Coronary artery (tissue), 2 donors: Measurements from ENCODE around the gene DCLRE1C.
"Not testable (repeated sequence)": the region's sequence is repeated elsewhere in the genome, so short reads cannot be mapped to it uniquely, and the experiment has no call there.

Source experiments
- DNase-seq: peaks from one replicate; pipeline ENCODE4 v3.0.0-alpha.2; 2017; ENCODE audit warnings: low spot score
- H3K27ac ChIP-seq, 2 donors: fragments of 200-600 bp; sonication (generic); one replicate each; pipeline ENCODE4 v1.5.1; 2016 to 2019
- H3K4me3 ChIP-seq: fragments of 200-600 bp; sonication (generic); 2 replicates; pipeline ENCODE4 v1.5.1; 2016; ENCODE audit warnings: mild to moderate bottlenecking, moderate library complexity
- TF ChIP-seq, protein P1 (sequence below): fragments of 200-600 bp; sonication (generic); IDR thresholded peaks from one replicate; pipeline ENCODE4 v1.5.1; 2019; ENCODE audit warnings: antibody characterized with exemption

Gene DCLRE1C

DNA sequence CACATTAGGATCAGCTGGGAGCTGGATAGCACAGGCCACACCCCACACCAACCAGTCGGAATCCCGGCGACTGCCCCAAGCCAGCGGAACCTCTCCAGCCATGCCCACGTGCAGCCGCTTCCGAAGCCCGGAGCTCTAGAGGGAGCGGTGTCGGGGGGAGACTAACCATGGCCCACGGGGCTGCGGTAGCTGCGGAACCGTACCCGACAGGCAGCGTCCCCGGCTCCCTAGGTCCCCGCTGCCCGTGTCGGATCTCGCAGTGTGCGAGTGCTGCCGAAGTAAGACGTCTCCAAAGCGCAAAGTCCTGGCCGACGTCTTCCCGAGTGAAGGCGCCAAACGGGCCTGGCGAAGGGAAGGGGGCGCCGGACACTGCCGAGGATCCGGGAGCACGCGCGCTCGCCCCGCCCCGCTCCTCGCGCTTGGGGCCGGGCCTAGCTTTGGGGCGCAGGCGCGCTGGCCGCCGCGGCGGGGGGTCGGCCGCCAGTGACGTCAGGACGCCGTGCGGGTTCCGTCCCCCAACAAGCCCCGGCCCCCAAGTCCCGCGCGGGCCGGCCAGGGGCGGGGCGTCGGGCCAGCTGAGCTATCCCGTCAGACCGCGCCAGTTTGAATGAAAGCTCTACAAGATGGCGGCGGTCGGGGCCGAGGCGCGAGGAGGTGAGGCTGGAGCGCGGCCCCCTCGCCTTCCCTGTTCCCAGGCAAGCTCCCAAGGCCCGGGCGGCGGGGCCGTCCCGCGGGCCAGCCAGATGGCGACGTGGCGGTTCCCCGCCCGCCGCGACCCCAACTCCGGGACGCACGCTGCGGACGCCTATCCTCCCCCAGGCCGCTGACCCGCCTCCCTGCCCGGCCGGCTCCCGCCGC, 75.4 kb downstream of the DCLRE1C start, which contains the start of gene SUV39H2:
SUV39H2 (plus strand) TSS at position 601 of the 858 bp plus-strand sequence; CDS start at position 624, 23 bp downstream.
- TF ChIP-seq, protein P1, sequence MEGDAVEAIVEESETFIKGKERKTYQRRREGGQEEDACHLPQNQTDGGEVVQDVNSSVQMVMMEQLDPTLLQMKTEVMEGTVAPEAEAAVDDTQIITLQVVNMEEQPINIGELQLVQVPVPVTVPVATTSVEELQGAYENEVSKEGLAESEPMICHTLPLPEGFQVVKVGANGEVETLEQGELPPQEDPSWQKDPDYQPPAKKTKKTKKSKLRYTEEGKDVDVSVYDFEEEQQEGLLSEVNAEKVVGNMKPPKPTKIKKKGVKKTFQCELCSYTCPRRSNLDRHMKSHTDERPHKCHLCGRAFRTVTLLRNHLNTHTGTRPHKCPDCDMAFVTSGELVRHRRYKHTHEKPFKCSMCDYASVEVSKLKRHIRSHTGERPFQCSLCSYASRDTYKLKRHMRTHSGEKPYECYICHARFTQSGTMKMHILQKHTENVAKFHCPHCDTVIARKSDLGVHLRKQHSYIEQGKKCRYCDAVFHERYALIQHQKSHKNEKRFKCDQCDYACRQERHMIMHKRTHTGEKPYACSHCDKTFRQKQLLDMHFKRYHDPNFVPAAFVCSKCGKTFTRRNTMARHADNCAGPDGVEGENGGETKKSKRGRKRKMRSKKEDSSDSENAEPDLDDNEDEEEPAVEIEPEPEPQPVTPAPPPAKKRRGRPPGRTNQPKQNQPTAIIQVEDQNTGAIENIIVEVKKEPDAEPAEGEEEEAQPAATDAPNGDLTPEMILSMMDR, result no peak
- H3K4me3 ChIP-seq, result peak within 1 kb of the TSS; percentile 96
- peak within 1 kb of the TSS; percentile 87 to 97 for H3K27ac ChIP-seq
- peak; percentile 97 for DNase-seq

- H3K4me3 ChIP-seq, result peak overlapping the region; percentile 96
These were observed 77.1 kb downstream of the DCLRE1C start for GRCh38 chr10:14876764-14877163.

DNA sequence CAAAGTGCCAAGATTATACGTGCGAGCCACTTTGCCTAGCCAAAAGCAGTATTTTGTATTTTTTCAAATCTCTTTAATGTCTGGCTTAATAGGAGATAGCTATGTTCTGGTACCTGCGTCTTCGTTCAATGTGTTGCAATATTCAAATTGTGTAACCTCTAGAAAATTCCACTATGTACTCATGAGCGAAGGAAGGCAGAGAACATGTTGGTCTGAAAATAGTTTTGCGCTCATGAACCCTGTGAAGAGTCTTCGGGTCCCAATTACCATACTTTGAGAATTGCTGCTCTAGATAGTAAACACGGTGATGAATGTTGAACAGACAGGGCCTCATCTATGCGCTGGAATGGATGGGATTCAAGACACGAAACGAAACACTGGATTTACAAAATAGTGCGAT, 78.0 kb downstream of the DCLRE1C start:
- TF ChIP-seq, protein P1, result no peak
- DNase-seq, result no peak
- no peak overlapping the region for H3K27ac ChIP-seq

More at GRCh38 chr10:14876764-14877163, 77.1 kb downstream of the DCLRE1C start:
- no peak for DNase-seq
- peak overlapping the region in 1 of 2 donors; percentile 5 for H3K27ac ChIP-seq
- TF ChIP-seq, protein P1, result no peak

DNA sequence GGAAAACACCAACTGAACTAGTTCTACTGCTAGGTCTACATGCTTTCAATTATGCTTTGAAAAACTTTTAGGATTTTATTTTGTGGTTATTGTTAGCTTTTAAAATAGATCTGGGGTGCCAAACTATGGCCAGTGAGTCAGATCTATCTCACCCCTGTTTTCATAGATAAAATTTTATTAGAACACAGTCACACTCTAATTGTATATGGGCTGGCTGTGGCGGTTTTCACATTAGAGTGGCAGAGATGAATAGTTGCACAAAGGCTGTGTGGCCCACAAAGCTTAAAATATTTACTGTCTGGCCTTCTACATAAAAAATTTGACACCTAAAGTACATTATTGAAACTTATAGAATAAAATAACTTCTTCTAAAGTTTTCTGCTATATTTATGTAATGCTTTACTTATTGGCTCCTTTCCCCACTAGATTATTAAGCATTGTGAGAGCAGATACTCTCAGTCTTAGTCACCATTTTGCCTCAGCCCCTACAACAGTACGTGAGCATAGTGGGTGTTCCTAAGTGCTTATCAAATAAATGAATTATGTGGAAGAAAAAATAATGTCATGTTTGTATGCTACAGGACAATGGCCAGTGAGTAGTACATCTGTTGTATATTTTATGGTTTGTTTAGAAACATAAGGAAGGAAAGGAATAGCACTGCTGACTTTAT, 80.7 kb downstream of the DCLRE1C start:
- no peak overlapping the region for H3K4me3 ChIP-seq

More for the DNA sequence above, 78.0 kb downstream of the DCLRE1C start:
- H3K4me3 ChIP-seq, result no peak overlapping the region

DNA sequence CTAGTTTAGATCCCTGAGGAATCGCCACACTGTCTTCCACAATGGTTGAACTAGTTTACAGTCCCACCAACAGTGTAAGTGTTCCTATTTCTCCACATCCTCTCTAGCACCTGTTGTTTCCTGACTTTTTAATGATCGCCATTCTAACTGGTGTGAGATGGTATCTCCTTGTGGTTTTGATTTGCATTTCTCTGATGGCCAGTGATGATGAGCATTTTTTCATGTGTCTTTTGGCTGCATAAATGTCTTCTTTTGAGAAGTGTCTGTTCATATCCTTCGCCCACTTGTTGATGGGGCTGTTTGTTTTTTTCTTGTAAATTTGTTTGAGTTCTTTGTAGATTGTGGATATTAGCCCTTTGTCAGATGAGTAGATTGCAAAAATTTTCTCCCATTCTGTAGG, 89.0 kb downstream of the DCLRE1C start:
- not testable (repeated sequence) for H3K27ac ChIP-seq, DNase-seq, H3K4me3 ChIP-seq

More for the DNA sequence above, 80.7 kb downstream of the DCLRE1C start:
- TF ChIP-seq, protein P1, result no peak
- DNase-seq, result no peak
- H3K27ac ChIP-seq, result no peak overlapping the region

- not testable (repeated sequence) for H3K27ac ChIP-seq, H3K4me3 ChIP-seq, DNase-seq
These were observed 89.4 kb downstream of the DCLRE1C start for GRCh38 chr10:14864466-14864865.

DNA sequence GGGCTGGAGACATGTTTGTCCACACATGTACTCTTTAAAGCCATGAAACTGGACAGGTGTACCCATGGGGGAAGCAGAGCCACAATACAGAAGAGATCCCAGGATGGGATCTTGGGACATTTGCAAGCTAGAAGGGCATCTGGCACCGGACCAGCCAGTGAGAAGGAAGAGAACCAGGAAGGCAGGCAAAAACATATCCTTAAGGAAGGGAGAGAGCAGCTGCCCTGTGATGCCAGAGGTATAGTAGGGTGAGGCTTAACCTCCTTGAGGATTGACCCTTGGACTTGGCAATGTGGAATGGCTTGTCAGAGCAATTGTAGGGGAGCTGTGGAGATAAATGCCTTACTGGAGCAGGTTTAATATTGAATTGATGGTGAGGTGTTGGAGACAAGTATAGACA, 93.1 kb downstream of the DCLRE1C start:
- Histone ChIP-seq H3K27ac (no peak overlapping the region), H3K4me3 (no peak overlapping the region)
- TF ChIP-seq, protein P1, result no peak
- no peak for DNase-seq
